ENCODE data around the gene ACBD4. TPM values are rescaled to one million over a fixed set of nuclear protein-coding genes. Genes with fewer than 3 reads are reported as not detected.

The ACBD4 gene
- total and polyA plus RNA-seq, 2 of the 4 experiments (the other 2 are of a cell fraction) = 2.3 to 5.7 TPM

GRCh38 chr17:45189009-45189408 is 53.5 kb downstream of the ACBD4 start:
- H2AK9ac ChIP-seq (replicated peaks; ENCODE audit: low read depth, low read length, poor library complexity) = no peak overlapping the region
- H3K36me3 ChIP-seq (ENCODE audit: control insufficient read depth, insufficient read depth, low read length) = no peaks in the 10 kb centered on the region
- in situ Hi-C loops (cut with MboI; ENCODE audit: low sequenced_read_pairs) (no loop called here), intact Hi-C loops (cut with micrococcal nuclease) (no loop called here), dilution Hi-C loops (cut with HindIII; ENCODE audit: low sequenced_read_pairs, unreplicated experiment) (no loop called here)
- POLR2A ChIA-PET (ENCODE audit: unreplicated experiment) = interaction anchor here (0.8 kb wide), 1 partner anchor 9 kb away, joined by 4 read pairs; no protein-coding TSS in a partner anchor
- no peak overlapping the region for H2BK5ac ChIP-seq (ENCODE audit: low read depth, low read length, poor library complexity, severe bottlenecking)
- no peak overlapping the region for H3K18ac ChIP-seq (ENCODE audit: low read depth, low read length)
- no peak overlapping the region for H2AFZ ChIP-seq (replicated peaks; ENCODE audit: low read length, poor library complexity)
- no peak overlapping the region for H3K14ac ChIP-seq (replicated peaks; ENCODE audit: low read depth, low read length)
- no peak for ATAC-seq (ENCODE audit: low read depth)
- no peaks in the 10 kb centered on the region for H3K9me3 ChIP-seq (ENCODE audit: control insufficient read depth, insufficient read depth, low read length)
- BruUV-seq (replicated peaks) = no TSS peak
- no peak for DNase-seq
- H4K91ac ChIP-seq (ENCODE audit: insufficient read depth, low read depth, low read length) = no peak overlapping the region
- H4K8ac ChIP-seq (ENCODE audit: low read depth in 2 of 2, low read length in 2 of 2) = no peak overlapping the region
- no peak for TF ChIP-seq MXI1 (IDR thresholded peaks at IDR 0.05; ENCODE audit: borderline replicate concordance, low read depth, low read length)
- no peak for TF ChIP-seq MAZ (IDR thresholded peaks at IDR 0.05; ENCODE audit: borderline replicate concordance, low read depth, low read length)
- no peak for TF ChIP-seq MAFK (IDR thresholded peaks at IDR 0.05; ENCODE audit: low read depth, low read length)
- no peak for TF ChIP-seq BHLHE40 (IDR thresholded peaks at IDR 0.05; ENCODE audit: low read depth, low read length)
- TF ChIP-seq CEBPB (IDR thresholded peaks at IDR 0.05; ENCODE audit: low read depth, low read length) = no peak
- no peak for TF ChIP-seq NFE2L2 (IDR thresholded peaks at IDR 0.05; ENCODE audit: low read depth, low read length)
- no peak for TF ChIP-seq USF2 (IDR thresholded peaks at IDR 0.05; ENCODE audit: low read depth, low read length)
- no peak for TF ChIP-seq CTCF (conservative IDR thresholded peaks at IDR 0.05; ENCODE audit: low read depth, low read length)
- no peak for TF ChIP-seq RCOR1 (IDR thresholded peaks at IDR 0.05; ENCODE audit: insufficient replicate concordance, low read length)
- TF ChIP-seq POLR2A (IDR thresholded peaks at IDR 0.05; ENCODE audit: low read depth, low read length) = no peak
- TF ChIP-seq CHD1 (IDR thresholded peaks at IDR 0.05; ENCODE audit: low read depth, low read length) = no peak
- no peak for TF ChIP-seq FOS (IDR thresholded peaks at IDR 0.05; ENCODE audit: low read depth, low read length)
- no peak for TF ChIP-seq RAD21 (IDR thresholded peaks at IDR 0.05; ENCODE audit: low read length)
- TF ChIP-seq SMC3 (IDR thresholded peaks at IDR 0.05; ENCODE audit: low read depth, low read length) = no peak
- TF ChIP-seq RFX5 (IDR thresholded peaks at IDR 0.05; ENCODE audit: low read depth, low read length) = no peak
- no peak for TF ChIP-seq ELK1 (IDR thresholded peaks at IDR 0.05; ENCODE audit: borderline replicate concordance, low read depth, low read length)
- no peak overlapping the region for H3K4ac ChIP-seq (ENCODE audit: low read depth, low read length)
- WGBS, 2 experiments (ENCODE audit: extremely low coverage in 2 of 2, insufficient read length in 1 of 2) = no CpG with 5 or more reads among the region's 2 CpGs
- no peak overlapping the region for H2BK120ac ChIP-seq (ENCODE audit: low read depth, low read length)
- CTCF ChIA-PET = interaction anchor here (0.9 kb wide), 1 partner anchor 8 kb away, joined by 4 read pairs; no protein-coding TSS in a partner anchor
- no peaks in the 10 kb centered on the region for H3K27me3 ChIP-seq (ENCODE audit: control insufficient read depth, insufficient read depth, low read length)
- H4K20me1 ChIP-seq (ENCODE audit: insufficient read depth, low read length) = no peaks in the 10 kb centered on the region
- H3K56ac ChIP-seq (ENCODE audit: extremely low read depth, insufficient read depth, low read length) = no peak overlapping the region
- no peak overlapping the region for H3K9ac ChIP-seq (ENCODE audit: low read depth, low read length)
- H4K5ac ChIP-seq (ENCODE audit: low read depth, low read length) = no peak overlapping the region
- H2AK5ac ChIP-seq (ENCODE audit: low read depth, low read length) = no peak overlapping the region
- no peak overlapping the region for H3K23ac ChIP-seq (ENCODE audit: low read depth, low read length)
- H3K9me1 ChIP-seq (ENCODE audit: insufficient read depth, low read length) = no peaks in the 10 kb centered on the region
- no peaks in the 10 kb centered on the region for H3K79me1 ChIP-seq (ENCODE audit: low read depth in 1 of 2, low read length in 2 of 2)
- no peak overlapping the region for H3K4me2 ChIP-seq (ENCODE audit: low read depth, low read length)
- H2BK20ac ChIP-seq (ENCODE audit: low read depth, low read length) = no peak overlapping the region
- H3K27ac ChIP-seq (ENCODE audit: insufficient read depth, low read length) = no peak overlapping the region
- H3K4me3 ChIP-seq (ENCODE audit: insufficient read depth, low read depth, low read length) = no peak overlapping the region
- no peak overlapping the region for H2BK15ac ChIP-seq (ENCODE audit: low read depth, low read length)
- no peaks in the 10 kb centered on the region for H3K4me1 ChIP-seq (ENCODE audit: control insufficient read depth, insufficient read depth, low read length)

Data from IMR-90 (cell line).